Measurements from ENCODE around the gene UBR4. TPM values are rescaled to one million over a fixed set of nuclear protein-coding genes. Genes with fewer than 3 reads are reported as not detected.

UBR4 gene
- total RNA-seq, 1 experiment from 2014 or later: 107 TPM

- no peak for TF ChIP-seq EZH2 (IDR thresholded peaks at IDR 0.05)
- TF ChIP-seq RAD21 (IDR thresholded peaks at IDR 0.05; ENCODE audit: low read depth): no peak
Observed at GRCh38 chr1:19034721-19035120, 175.3 kb downstream of the UBR4 start (continued).

- ChIA-PET RAD21 (ENCODE audit: low non-redundant PET in 1 of 2, low total read pairs in 2 of 2, uncharacterized antibody in 2 of 2, unreplicated experiment in 2 of 2) (no interaction called here), CTCF (no interaction called here), POLR2A (no interaction called here)
- no peaks in the 10 kb centered on the region for H3K27me3 ChIP-seq (ENCODE audit: insufficient read depth, low read length)
- no peaks in the 10 kb centered on the region for H3K9me3 ChIP-seq (ENCODE audit: control insufficient read depth in 1 of 2, insufficient read depth in 1 of 2, low read depth in 1 of 2, low read length in 2 of 2)
- no peak overlapping the region for H3K4me3 ChIP-seq (replicated peaks in 1 of 2; ENCODE audit: low read depth in 1 of 2, low read length in 2 of 2)
- intact Hi-C loops (cut with micrococcal nuclease): no loop called here
- H3K36me3 ChIP-seq (ENCODE audit: control insufficient read depth in 1 of 2, insufficient read depth in 2 of 2, low read length in 2 of 2): no peaks in the 10 kb centered on the region
- H3K4me2 ChIP-seq (ENCODE audit: low read length): peak overlapping the region; percentile 12; the same call in 1 of the 2 replicates
- H3K4me1 ChIP-seq (ENCODE audit: control insufficient read depth in 1 of 2, insufficient read depth in 2 of 2, low read length in 2 of 2): peaks cover 0 to 18% of the 10 kb centered on the region in 2 experiments; a peak in 1 of 4 replicates
- H2AFZ ChIP-seq (ENCODE audit: low read depth, low read length, poor library complexity, severe bottlenecking): no peak overlapping the region
- H4K20me1 ChIP-seq (ENCODE audit: insufficient read depth): no peaks in the 10 kb centered on the region
- H3K9me2 ChIP-seq (ENCODE audit: insufficient read depth): no peaks in the 10 kb centered on the region
- no peaks in the 10 kb centered on the region for H3K79me2 ChIP-seq (ENCODE audit: insufficient read depth, low read length)
- H3K27ac ChIP-seq (ENCODE audit: low read depth, low read length): no peak overlapping the region
- TF ChIP-seq SRF (IDR thresholded peaks at IDR 0.05; ENCODE audit: low read depth) (no peak), EZH2 (IDR thresholded peaks at IDR 0.05) (no peak), POLR2AphosphoS5 (IDR thresholded peaks at IDR 0.05; ENCODE audit: low read depth, low read length) (no peak), REST (IDR thresholded peaks at IDR 0.05; ENCODE audit: low read depth) (no peak), POLR2A (IDR thresholded peaks at IDR 0.05; ENCODE audit: borderline replicate concordance, extremely low read depth, insufficient read depth, insufficient read length) (no peak), EGR1 (IDR thresholded peaks at IDR 0.05; ENCODE audit: low read depth) (no peak), TCF7L2 (IDR thresholded peaks at IDR 0.05; ENCODE audit: borderline replicate concordance, extremely low read depth, insufficient read depth, insufficient read length) (no peak), ATF3 (IDR thresholded peaks at IDR 0.05) (no peak), CBX3 (IDR thresholded peaks at IDR 0.05; ENCODE audit: low read depth) (no peak), JUND (IDR thresholded peaks at IDR 0.05) (no peak)
- BruUV-seq (replicated peaks): no TSS peak
- no peak for ATAC-seq
- no peak overlapping the region for H3K9ac ChIP-seq (ENCODE audit: low read length)
- DNase-seq (ENCODE audit: low read depth, low spot score): no peak
Observed at GRCh38 chr1:19033926-19034680, 176.0 kb downstream of the UBR4 start.

All from HCT116 (cell line).